CD4-positive, alpha-beta T cell treated with Interleukin-2 at 100 ng/mL for 4 hours (primary cell): ENCODE measurements around the gene FBXO10.
A peak's percentile ranks its signal among the peaks of the same experiment; 100 is the strongest.

Experiments used
- DNase-seq: peaks from one replicate; pipeline ENCODE4 v3.0.0-alpha.2; 2020; ENCODE audit warnings: low spot score

The FBXO10 gene

GRCh38 chr9:37593883-37594448 is 17.8 kb upstream of the FBXO10 start:
- no peak for DNase-seq

- DNase-seq: peak; percentile 93
Observed at GRCh38 chr9:37592108-37592951, 16.1 kb upstream of the FBXO10 start, which contains the start of gene TOMM5. Gene TOMM5 (minus strand): TSS chr9:37592597. CDS start chr9:37592532, 65 bp downstream.

- DNase-seq: no peak
Observed at GRCh38 chr9:37587521-37587920, 11.3 kb upstream of the FBXO10 start.

- DNase-seq: no peak
Observed at GRCh38 chr9:37583522-37584121, 7.4 kb upstream of the FBXO10 start.

GRCh38 chr9:37582548-37583157 is 6.5 kb upstream of the FBXO10 start:
- peak; percentile 42 for DNase-seq

- DNase-seq: no peak
Observed at GRCh38 chr9:37575511-37575914, 667 bp downstream of the FBXO10 start.

GRCh38 chr9:37575001-37575400 is 1.2 kb downstream of the FBXO10 start:
- DNase-seq: no peak

GRCh38 chr9:37574241-37574721 is 1.9 kb downstream of the FBXO10 start:
- DNase-seq: no peak

GRCh38 chr9:37571282-37571681 is 4.9 kb downstream of the FBXO10 start:
- DNase-seq: no peak

- no peak for DNase-seq
Observed at GRCh38 chr9:37566716-37567115, 9.5 kb downstream of the FBXO10 start.

- no peak for DNase-seq
Observed at GRCh38 chr9:37565661-37566618, 10.2 kb downstream of the FBXO10 start.

- DNase-seq: no peak
Observed at GRCh38 chr9:37564916-37565315, 11.3 kb downstream of the FBXO10 start.

GRCh38 chr9:37563806-37564513 is 12.2 kb downstream of the FBXO10 start:
- no peak for DNase-seq

- DNase-seq: no peak
Observed at GRCh38 chr9:37562826-37563225, 13.4 kb downstream of the FBXO10 start.

GRCh38 chr9:37561682-37562081 is 14.5 kb downstream of the FBXO10 start:
- no peak for DNase-seq

GRCh38 chr9:37559855-37560592 is 16.2 kb downstream of the FBXO10 start:
- no peak for DNase-seq

- DNase-seq: no peak
Observed at GRCh38 chr9:37559125-37559524, 17.1 kb downstream of the FBXO10 start.

- DNase-seq: no peak
Observed at GRCh38 chr9:37555786-37556185, 20.4 kb downstream of the FBXO10 start.

- DNase-seq: no peak
Observed at GRCh38 chr9:37554318-37554717, 21.9 kb downstream of the FBXO10 start.

GRCh38 chr9:37551888-37552287 is 24.3 kb downstream of the FBXO10 start:
- no peak for DNase-seq
